A673 (cell line): ENCODE data around the gene KRT80. TPM values are rescaled to one million over a fixed set of nuclear protein-coding genes. Genes with fewer than 3 reads are reported as not detected.

Experiments used
- BruUV-seq: library from RNA; stranded (reverse); fragments of 400-500 nt; replicated peaks from 2 replicates; lab custom pipeline; 2021; lab: Mats Ljungman, UMichigan
- CTCF ChIA-PET: fragments of 300-600 bp; sonication (Branson Sonifier 250); formaldehyde crosslinking; loops from one replicate; lab custom pipeline; 2022; ENCODE audit warnings: antibody characterized with exemption; lab: Charles Lee
- POLR2A ChIA-PET: fragments of 300-600 bp; sonication (Branson Sonifier 250); formaldehyde crosslinking; loops from one replicate; lab custom pipeline; 2022; ENCODE audit warnings: antibody characterized with exemption; ENCODE audit not compliant: low non-redundant PET; lab: Charles Lee
- DNase-seq: peaks from one replicate; pipeline ENCODE4 v3.0.0-alpha.2; 2015; ENCODE audit warnings: low spot score
- H3K27ac ChIP-seq: fragments of 200-600 bp; sonication (generic); 2 replicates; pipeline ENCODE4 v1.5.1; 2016; ENCODE audit warnings: mixed run types, low read depth, mild to moderate bottlenecking, mixed read lengths, antibody characterized with exemption, low read length; ENCODE audit not compliant: poor library complexity, severe bottlenecking
- H3K27me3 ChIP-seq: fragments of 200-600 bp; sonication (generic); replicated peaks from 2 replicates; pipeline ENCODE4 v1.6.1; 2017; ENCODE audit warnings: mixed run types, low read depth, mild to moderate bottlenecking, mixed read lengths, antibody characterized with exemption, low read length; ENCODE audit not compliant: insufficient read depth, poor library complexity
- H3K36me3 ChIP-seq: fragments of 200-600 bp; sonication (generic); 2 replicates; pipeline ENCODE4 v1.6.1; 2016; ENCODE audit warnings: mixed run types, mild to moderate bottlenecking, mixed read lengths, antibody characterized with exemption, low read length; ENCODE audit not compliant: insufficient read depth, poor library complexity, severe bottlenecking
- H3K4me1 ChIP-seq: fragments of 200-600 bp; sonication (generic); 2 replicates; pipeline ENCODE4 v1.6.1; 2017; ENCODE audit warnings: mixed run types, mild to moderate bottlenecking, mixed read lengths, antibody characterized with exemption, low read length; ENCODE audit not compliant: insufficient read depth, poor library complexity, severe bottlenecking
- H3K4me3 ChIP-seq: fragments of 200-600 bp; sonication (generic); 2 replicates; pipeline ENCODE4 v1.5.1; 2016; ENCODE audit warnings: low read depth, mixed run types, mild to moderate bottlenecking, mixed read lengths, low read length; ENCODE audit not compliant: poor library complexity, severe bottlenecking
- H3K9me3 ChIP-seq: fragments of 200-600 bp; sonication (generic); 2 replicates; pipeline ENCODE4 v1.6.1; 2016; ENCODE audit warnings: mixed run types, low read depth, mild to moderate bottlenecking, mixed read lengths, antibody characterized with exemption, low read length; ENCODE audit not compliant: poor library complexity, severe bottlenecking
- CTCF ChIP-seq: fragments of 300-800, 200-600 bp; sonication (generic); conservative IDR thresholded peaks from 2 replicates; pipeline ENCODE4 v1.5.1; 2017; ENCODE audit warnings: low read depth, mild to moderate bottlenecking, antibody characterized with exemption, low read length, moderate library complexity, mixed read lengths
- EZH2 ChIP-seq: fragments of 200-600 bp; sonication (generic); IDR thresholded peaks from 2 replicates; pipeline ENCODE4 v1.6.1; 2017; ENCODE audit warnings: borderline replicate concordance, low read depth, mild to moderate bottlenecking, mixed read lengths, antibody characterized with exemption, low read length; ENCODE audit not compliant: poor library complexity, severe bottlenecking
- intact Hi-C: fragments of 100-400 bp; cut with micrococcal nuclease; formaldehyde crosslinking; loops from one replicate; pipeline ENCODE4 v1.10.0; 2022; ENCODE audit not compliant: unreplicated experiment
- total RNA-seq: library from RNA; stranded (reverse); gene quantifications from 2 replicates; pipeline ENCODE4 v1.2.3, GENCODE V29; 2021

Gene KRT80
- total RNA-seq, 1 experiment from 2014 or later, result 1.0 TPM

GRCh38 chr12:52144512-52145227, 47.1 kb downstream of the KRT80 start:
- intact Hi-C loops, result no loop called here

GRCh38 chr12:52142431-52142830, 49.4 kb downstream of the KRT80 start:
- H3K4me1 ChIP-seq, result no peaks in the 10 kb centered on the region
- no TSS peak for BruUV-seq

More at GRCh38 chr12:52144512-52145227, 47.1 kb downstream of the KRT80 start:
- H3K4me1 ChIP-seq, result no peaks in the 10 kb centered on the region
- no peaks in the 10 kb centered on the region for H3K27me3 ChIP-seq
- no peak overlapping the region for H3K27ac ChIP-seq
- no TSS peak for BruUV-seq
- CTCF ChIA-PET, result no interaction called here
- H3K9me3 ChIP-seq, result no peaks in the 10 kb centered on the region
- no peak for DNase-seq
- POLR2A ChIA-PET, result no interaction called here
- H3K36me3 ChIP-seq, result no peaks in the 10 kb centered on the region
- TF ChIP-seq CTCF (no peak), EZH2 (no peak)
- H3K4me3 ChIP-seq, result no peak overlapping the region

GRCh38 chr12:52141875-52142274, 49.9 kb downstream of the KRT80 start:
- Histone ChIP-seq H3K27ac (no peak overlapping the region), H3K4me1 (no peaks in the 10 kb centered on the region), H3K36me3 (no peaks in the 10 kb centered on the region), H3K4me3 (no peak overlapping the region), H3K27me3 (no peaks in the 10 kb centered on the region), H3K9me3 (no peaks in the 10 kb centered on the region)
- no peak for DNase-seq
- intact Hi-C loops, result no loop called here
- TF ChIP-seq CTCF (no peak), EZH2 (no peak)
- ChIA-PET CTCF (no interaction called here), POLR2A (no interaction called here)
- no TSS peak for BruUV-seq

More at GRCh38 chr12:52142431-52142830, 49.4 kb downstream of the KRT80 start:
- Histone ChIP-seq H3K27me3 (no peaks in the 10 kb centered on the region), H3K27ac (no peak overlapping the region), H3K4me3 (no peak overlapping the region), H3K9me3 (no peaks in the 10 kb centered on the region), H3K36me3 (no peaks in the 10 kb centered on the region)
- DNase-seq, result no peak
- TF ChIP-seq EZH2 (no peak), CTCF (no peak)
- intact Hi-C loops, result no loop called here
- CTCF ChIA-PET, result no interaction called here
- POLR2A ChIA-PET, result no interaction called here
